ENCODE measurements around the gene MTRF1. TPM values are rescaled to one million over a fixed set of nuclear protein-coding genes. Genes with fewer than 3 reads are reported as not detected.

The MTRF1 gene
- total RNA-seq, 1 donor from 2014 or later = 17.2 TPM

GRCh38 chr13:41216160-41216559 is 47.2 kb downstream of the MTRF1 start:
- Mint-ChIP-seq H3K27ac (no peak overlapping the region), H3K9me3 (peaks cover 10% of the 10 kb centered on the region), H3K4me1 (no peaks in the 10 kb centered on the region), H3K27me3 (ENCODE audit: low read depth) (no peaks in the 10 kb centered on the region), H3K4me3 (no peak overlapping the region), H3K36me3 (peaks cover 21% of the 10 kb centered on the region)
- no peak for DNase-seq (ENCODE audit: low spot score in 2 of 2, unreplicated experiment in 2 of 2)
- no peak for TF ChIP-seq CTCF (IDR thresholded peaks at IDR 0.05; ENCODE audit: unreplicated experiment)

GRCh38 chr13:41213919-41214318 is 49.5 kb downstream of the MTRF1 start:
- no peaks in the 10 kb centered on the region for H3K27me3 Mint-ChIP-seq (ENCODE audit: low read depth)
- H3K9me3 Mint-ChIP-seq = peaks cover 25% of the 10 kb centered on the region
- TF ChIP-seq CTCF (IDR thresholded peaks at IDR 0.05; ENCODE audit: unreplicated experiment) = no peak
- peaks cover 26% of the 10 kb centered on the region for H3K36me3 Mint-ChIP-seq
- H3K4me3 Mint-ChIP-seq = no peak overlapping the region
- H3K4me1 Mint-ChIP-seq = no peaks in the 10 kb centered on the region
- no peak for DNase-seq (ENCODE audit: low spot score in 2 of 2, unreplicated experiment in 2 of 2)
- H3K27ac Mint-ChIP-seq = no peak overlapping the region

GRCh38 chr13:41213316-41213715 is 50.1 kb downstream of the MTRF1 start:
- Mint-ChIP-seq H3K9me3 (peaks cover 31% of the 10 kb centered on the region), H3K27ac (no peak overlapping the region), H3K4me1 (no peaks in the 10 kb centered on the region), H3K27me3 (ENCODE audit: low read depth) (no peaks in the 10 kb centered on the region), H3K4me3 (no peak overlapping the region), H3K36me3 (peaks cover 27% of the 10 kb centered on the region)
- no peak for TF ChIP-seq CTCF (IDR thresholded peaks at IDR 0.05; ENCODE audit: unreplicated experiment)
- no peak for DNase-seq (ENCODE audit: low spot score in 2 of 2, unreplicated experiment in 2 of 2)

- H3K4me3 Mint-ChIP-seq = no peak overlapping the region
- H3K27ac Mint-ChIP-seq = no peak overlapping the region
- peaks cover 29% of the 10 kb centered on the region for H3K36me3 Mint-ChIP-seq
- H3K27me3 Mint-ChIP-seq (ENCODE audit: low read depth) = no peaks in the 10 kb centered on the region
- H3K4me1 Mint-ChIP-seq = no peaks in the 10 kb centered on the region
- no peak for DNase-seq (ENCODE audit: low spot score in 2 of 2, unreplicated experiment in 2 of 2)
- no peak for TF ChIP-seq CTCF (IDR thresholded peaks at IDR 0.05; ENCODE audit: unreplicated experiment)
- H3K9me3 Mint-ChIP-seq = peaks cover 35% of the 10 kb centered on the region
Observed at GRCh38 chr13:41212881-41213280, 50.5 kb downstream of the MTRF1 start.

GRCh38 chr13:41211062-41211461 is 52.3 kb downstream of the MTRF1 start:
- Mint-ChIP-seq H3K4me3 (no peak overlapping the region), H3K9me3 (peaks cover 46% of the 10 kb centered on the region), H3K27me3 (ENCODE audit: low read depth) (no peaks in the 10 kb centered on the region)

More at GRCh38 chr13:41211062-41211461, 52.3 kb downstream of the MTRF1 start:
- no peak for DNase-seq (ENCODE audit: low spot score in 2 of 2, unreplicated experiment in 2 of 2)
- no peak overlapping the region for H3K27ac Mint-ChIP-seq
- peaks cover 29% of the 10 kb centered on the region for H3K36me3 Mint-ChIP-seq
- no peaks in the 10 kb centered on the region for H3K4me1 Mint-ChIP-seq
- no peak for TF ChIP-seq CTCF (IDR thresholded peaks at IDR 0.05; ENCODE audit: unreplicated experiment)
